PFSK-1 (cell line): ENCODE results near the gene ETFB.

ENCODE experiments used
- FOXP2 ChIP-seq: optimal IDR thresholded peaks from 2 replicates; pipeline ENCODE3; 2011; ENCODE audit warnings: borderline replicate concordance, control low read depth, inconsistent platforms; ENCODE audit not compliant: insufficient read depth; ENCODE audit errors: extremely low read length, extremely low read depth
- POLR2AphosphoS5 ChIP-seq: IDR thresholded peaks from 2 replicates; pipeline ENCODE4 v1.6.1; 2012; ENCODE audit warnings: low read depth, mild to moderate bottlenecking, control low read depth, low read length, moderate library complexity
- SIN3A ChIP-seq: IDR thresholded peaks from 2 replicates; pipeline ENCODE4 v1.6.1; 2012; ENCODE audit warnings: mild to moderate bottlenecking, low read length, moderate library complexity, borderline replicate concordance; ENCODE audit not compliant: insufficient read depth
- TAF1 ChIP-seq: IDR thresholded peaks from 2 replicates; pipeline ENCODE4 v1.6.1; 2012; ENCODE audit warnings: low read length, control low read depth, borderline replicate concordance; ENCODE audit not compliant: insufficient read depth
- TF ChIP-seq, protein P1 (sequence below), 2 experiments: IDR thresholded peaks; 2 replicates each; pipeline versions ENCODE4 v1.6.1 to v1.8.0; 2011 to 2012; ENCODE audit warnings: low read depth in 2 of 2, low read length in 2 of 2, control low read depth in 1 of 2, inconsistent platforms in 1 of 2, mild to moderate bottlenecking in 1 of 2, moderate library complexity in 1 of 2; ENCODE audit not compliant: insufficient read depth in 1 of 2

ETFB gene

DNA sequence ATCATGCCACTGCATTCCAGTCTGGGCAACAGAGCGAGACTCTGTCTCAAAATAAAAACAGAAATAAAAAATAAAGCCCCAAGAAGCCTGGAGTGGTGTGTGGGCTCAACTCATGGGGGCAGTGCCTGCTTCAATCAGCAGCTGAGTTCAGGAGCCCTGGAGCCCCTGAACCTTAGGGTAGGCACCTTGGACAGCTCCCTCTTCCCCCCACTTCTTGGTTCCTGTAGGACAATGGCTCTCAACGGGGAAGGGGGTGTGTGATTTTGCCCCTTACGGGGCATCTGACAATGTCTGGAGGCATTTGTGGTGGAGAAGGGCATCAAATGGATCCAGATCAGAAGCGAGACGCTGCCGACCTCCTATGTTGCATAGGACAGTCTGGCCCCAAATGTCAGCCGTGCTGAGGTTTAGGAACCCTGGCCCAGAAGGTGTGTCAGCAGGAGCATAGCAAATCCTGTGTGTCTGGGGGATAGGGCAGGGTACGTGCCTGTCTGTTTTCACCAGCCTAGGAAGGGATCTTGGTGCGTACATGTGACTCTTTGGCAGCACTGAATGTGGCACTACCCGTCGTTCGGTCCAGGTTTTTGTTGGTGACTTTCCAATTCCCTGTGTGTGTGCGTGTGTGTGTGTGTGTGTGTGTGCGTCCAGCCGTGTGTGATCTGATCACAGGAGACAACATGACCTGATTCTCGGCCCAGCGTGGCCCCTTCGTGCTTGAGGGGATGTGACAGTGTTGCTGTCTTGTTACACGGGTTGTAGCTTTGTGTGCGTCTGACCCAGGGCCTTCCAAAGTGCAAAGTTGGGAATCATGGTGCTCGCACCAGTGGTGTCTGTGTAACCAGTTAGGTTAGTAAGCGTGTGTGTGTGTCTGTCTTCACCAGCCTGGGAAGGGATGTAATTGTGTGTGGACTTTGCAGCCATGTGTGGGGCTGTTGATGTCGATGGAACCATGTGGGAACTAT is 47.2 kb downstream of the ETFB start:
- no peak for TF ChIP-seq FOXP2
- TF ChIP-seq, protein P1, sequence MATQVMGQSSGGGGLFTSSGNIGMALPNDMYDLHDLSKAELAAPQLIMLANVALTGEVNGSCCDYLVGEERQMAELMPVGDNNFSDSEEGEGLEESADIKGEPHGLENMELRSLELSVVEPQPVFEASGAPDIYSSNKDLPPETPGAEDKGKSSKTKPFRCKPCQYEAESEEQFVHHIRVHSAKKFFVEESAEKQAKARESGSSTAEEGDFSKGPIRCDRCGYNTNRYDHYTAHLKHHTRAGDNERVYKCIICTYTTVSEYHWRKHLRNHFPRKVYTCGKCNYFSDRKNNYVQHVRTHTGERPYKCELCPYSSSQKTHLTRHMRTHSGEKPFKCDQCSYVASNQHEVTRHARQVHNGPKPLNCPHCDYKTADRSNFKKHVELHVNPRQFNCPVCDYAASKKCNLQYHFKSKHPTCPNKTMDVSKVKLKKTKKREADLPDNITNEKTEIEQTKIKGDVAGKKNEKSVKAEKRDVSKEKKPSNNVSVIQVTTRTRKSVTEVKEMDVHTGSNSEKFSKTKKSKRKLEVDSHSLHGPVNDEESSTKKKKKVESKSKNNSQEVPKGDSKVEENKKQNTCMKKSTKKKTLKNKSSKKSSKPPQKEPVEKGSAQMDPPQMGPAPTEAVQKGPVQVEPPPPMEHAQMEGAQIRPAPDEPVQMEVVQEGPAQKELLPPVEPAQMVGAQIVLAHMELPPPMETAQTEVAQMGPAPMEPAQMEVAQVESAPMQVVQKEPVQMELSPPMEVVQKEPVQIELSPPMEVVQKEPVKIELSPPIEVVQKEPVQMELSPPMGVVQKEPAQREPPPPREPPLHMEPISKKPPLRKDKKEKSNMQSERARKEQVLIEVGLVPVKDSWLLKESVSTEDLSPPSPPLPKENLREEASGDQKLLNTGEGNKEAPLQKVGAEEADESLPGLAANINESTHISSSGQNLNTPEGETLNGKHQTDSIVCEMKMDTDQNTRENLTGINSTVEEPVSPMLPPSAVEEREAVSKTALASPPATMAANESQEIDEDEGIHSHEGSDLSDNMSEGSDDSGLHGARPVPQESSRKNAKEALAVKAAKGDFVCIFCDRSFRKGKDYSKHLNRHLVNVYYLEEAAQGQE (IDR thresholded peaks at IDR 0.05; ENCODE audit: insufficient read depth in 1 of 2, low read depth in 2 of 2, low read length in 2 of 2) = peak; percentile 69 to 91

- TF ChIP-seq TAF1 (no peak), POLR2AphosphoS5 (no peak), SIN3A (no peak), FOXP2 (no peak)
- TF ChIP-seq, protein P1 (IDR thresholded peaks at IDR 0.05; ENCODE audit: insufficient read depth in 1 of 2, low read depth in 2 of 2, low read length in 2 of 2) = no peak
Measured at GRCh38 chr19:51317968-51318367, 48.2 kb downstream of the ETFB start.

DNA sequence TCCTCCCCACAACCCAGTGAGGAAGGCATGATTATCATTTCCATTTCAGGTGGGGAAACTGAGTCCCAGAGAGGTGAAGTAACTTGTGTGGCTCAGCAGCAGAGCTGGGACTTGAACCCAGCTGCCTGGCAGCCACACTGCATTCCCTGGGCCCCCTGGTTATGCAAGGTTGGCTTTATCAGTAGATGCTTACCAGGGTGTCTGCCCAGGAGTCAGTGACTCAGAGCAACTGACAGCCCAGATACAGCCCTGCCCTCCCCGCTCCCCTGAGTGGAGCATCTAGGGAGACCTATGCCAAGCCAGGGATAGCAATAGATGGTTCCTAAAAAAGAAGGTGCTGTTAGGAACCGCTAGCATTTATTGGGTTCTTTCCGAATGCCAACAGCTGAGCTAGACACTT is 48.8 kb downstream of the ETFB start:
- TF ChIP-seq, protein P1 (IDR thresholded peaks at IDR 0.05; ENCODE audit: insufficient read depth in 1 of 2, low read depth in 2 of 2, low read length in 2 of 2) = no peak
- no peak for TF ChIP-seq TAF1
- no peak for TF ChIP-seq FOXP2
- TF ChIP-seq POLR2AphosphoS5 = no peak
- no peak for TF ChIP-seq SIN3A

DNA sequence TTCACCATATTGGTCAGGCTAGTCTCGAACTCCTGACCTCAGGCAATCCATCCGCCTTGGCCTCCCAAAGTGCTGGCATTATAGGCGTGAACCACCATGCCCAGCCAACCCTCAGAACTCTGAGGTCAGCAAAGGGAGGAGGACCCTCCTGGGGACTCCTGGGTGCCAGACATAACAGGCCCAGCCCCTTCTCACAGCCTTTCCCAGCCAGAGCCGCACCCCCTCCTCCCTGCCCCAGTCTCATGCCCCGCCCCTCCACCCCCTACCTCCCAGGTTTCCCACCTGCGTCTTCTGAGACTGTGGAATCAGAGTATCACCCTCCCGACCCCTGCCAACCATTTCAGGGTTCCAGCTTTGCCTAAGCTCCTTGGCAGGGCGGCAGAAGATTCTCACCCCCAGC is 49.5 kb downstream of the ETFB start:
- no peak for TF ChIP-seq SIN3A
- TF ChIP-seq POLR2AphosphoS5 = no peak
- TF ChIP-seq FOXP2 = no peak
- no peak for TF ChIP-seq TAF1
- TF ChIP-seq, protein P1 (IDR thresholded peaks at IDR 0.05; ENCODE audit: insufficient read depth in 1 of 2, low read depth in 2 of 2, low read length in 2 of 2) = no peak
